ENCODE results near the gene VEZF1. TPM values are rescaled to one million over a fixed set of nuclear protein-coding genes. Genes with fewer than 3 reads are reported as not detected.

Gene VEZF1
- total and polyA plus RNA-seq, 2 donors (not counting 1 experiment from before 2014, with no cell fraction given): 14.7 to 75.9 TPM

DNA sequence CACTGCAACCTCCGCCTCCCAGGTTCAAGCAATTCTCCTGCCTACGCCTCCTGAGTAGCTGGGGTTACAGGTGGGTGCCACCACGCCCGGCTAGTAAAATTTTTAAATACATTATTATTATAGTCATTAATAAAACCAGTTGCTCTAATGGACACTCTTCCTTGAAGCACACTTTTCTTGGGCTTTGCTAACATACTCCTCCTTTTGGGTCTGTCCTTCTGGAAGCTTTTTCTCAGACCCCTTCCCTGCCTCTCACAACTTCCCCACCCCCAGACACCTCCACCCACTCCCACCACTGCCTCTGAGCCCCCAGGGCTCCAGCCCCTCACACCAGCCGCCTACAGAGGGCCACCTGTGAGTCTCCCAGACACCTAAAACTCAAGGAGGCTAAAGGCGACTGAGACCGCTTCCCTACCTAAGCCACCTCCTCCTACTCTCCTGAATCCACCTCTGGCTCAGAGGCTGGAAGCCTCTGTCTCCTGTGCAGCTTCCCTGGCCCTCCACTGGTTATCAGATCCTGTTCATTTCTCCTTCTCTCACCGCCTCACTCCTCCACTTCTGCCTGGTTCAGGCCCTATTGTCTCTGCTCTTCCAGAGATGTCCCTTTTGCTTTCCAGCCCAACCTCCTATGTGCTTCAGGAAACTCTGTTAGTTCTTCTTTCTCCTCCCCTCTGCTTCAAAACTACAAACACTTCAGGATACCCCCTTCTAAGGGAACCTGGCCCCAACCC lies 30.8 kb downstream of the VEZF1 start:
- H3K4me3 Mint-ChIP-seq: no peak overlapping the region
- intact Hi-C loops (cut with micrococcal nuclease): loop anchor here (2.0 kb wide), 1 partner anchor 30 kb away; no protein-coding TSS in a partner anchor
- peaks cover 25% of the 10 kb centered on the region for H3K4me1 Mint-ChIP-seq
- WGBS (ENCODE audit: insufficient coverage): 95% methylated on average over 6 of the region's 8 CpGs
- Histone ChIP-seq H2AFZ (ENCODE audit: insufficient read depth, low read depth, low read length, poor library complexity, severe bottlenecking) (no peak overlapping the region), H3K27ac (ENCODE audit: low read length in 2 of 2) (no peak overlapping the region), H3K4me1 (ENCODE audit: control insufficient read depth in 2 of 2, insufficient read depth in 2 of 2, low read length in 2 of 2) (peaks cover 23 to 24% of the 10 kb centered on the region in 2 donors), H3K4me3 (ENCODE audit: control extremely low read depth in 1 of 5, extremely low read depth in 1 of 5, insufficient read depth in 1 of 5, low read depth in 2 of 5, low read length in 4 of 5) (no peak overlapping the region), H3K79me2 (ENCODE audit: control insufficient read depth, insufficient read depth, low read length) (no peaks in the 10 kb centered on the region), H3K4me2 (replicated peaks; ENCODE audit: low read depth, low read length, poor library complexity, severe bottlenecking) (no peak overlapping the region), H3K9me3 (ENCODE audit: control extremely low read depth in 1 of 3, control insufficient read depth in 2 of 3, insufficient read depth in 1 of 3, low read length in 2 of 3) (peaks cover 0 to 14% (median 0%) of the 10 kb centered on the region in 3 donors), H3K9ac (ENCODE audit: low read length) (no peak overlapping the region), H3K27me3 (replicated peaks in 1 of 4; ENCODE audit: control extremely low read depth in 1 of 4, control insufficient read depth in 3 of 4, insufficient read depth in 4 of 4, low read length in 3 of 4) (peaks cover 0 to 77% (median 41%) of the 10 kb centered on the region in 4 experiments), H3K36me3 (replicated peaks in 1 of 2; ENCODE audit: control extremely low read depth in 1 of 2, control insufficient read depth in 1 of 2, extremely low read depth in 1 of 2, insufficient read depth in 2 of 2, low read length in 1 of 2) (no peaks in the 10 kb centered on the region), H4K20me1 (ENCODE audit: control insufficient read depth, insufficient read depth, low read length, poor library complexity, severe bottlenecking) (peaks cover 17% of the 10 kb centered on the region)
- no peak for ATAC-seq (ENCODE audit: low read depth)
- POLR2A ChIA-PET: no interaction called here
- CTCF ChIA-PET: interaction anchor here (0.7 to 1.5 kb wide), 2 partner anchors 36 to 55 kb away, joined by 3 read pairs; no protein-coding TSS in a partner anchor
- DNase-seq: no peak
- H3K27ac Mint-ChIP-seq: no peak overlapping the region
- no peaks in the 10 kb centered on the region for H3K9me3 Mint-ChIP-seq (ENCODE audit: insufficient read depth)
- peaks cover 66% of the 10 kb centered on the region for H3K27me3 Mint-ChIP-seq
- no peak for TF ChIP-seq EZH2 (IDR thresholded peaks at IDR 0.05; ENCODE audit: borderline replicate concordance, insufficient read depth, low read depth, low read length, poor library complexity, severe bottlenecking)
- TF ChIP-seq, protein P1, sequence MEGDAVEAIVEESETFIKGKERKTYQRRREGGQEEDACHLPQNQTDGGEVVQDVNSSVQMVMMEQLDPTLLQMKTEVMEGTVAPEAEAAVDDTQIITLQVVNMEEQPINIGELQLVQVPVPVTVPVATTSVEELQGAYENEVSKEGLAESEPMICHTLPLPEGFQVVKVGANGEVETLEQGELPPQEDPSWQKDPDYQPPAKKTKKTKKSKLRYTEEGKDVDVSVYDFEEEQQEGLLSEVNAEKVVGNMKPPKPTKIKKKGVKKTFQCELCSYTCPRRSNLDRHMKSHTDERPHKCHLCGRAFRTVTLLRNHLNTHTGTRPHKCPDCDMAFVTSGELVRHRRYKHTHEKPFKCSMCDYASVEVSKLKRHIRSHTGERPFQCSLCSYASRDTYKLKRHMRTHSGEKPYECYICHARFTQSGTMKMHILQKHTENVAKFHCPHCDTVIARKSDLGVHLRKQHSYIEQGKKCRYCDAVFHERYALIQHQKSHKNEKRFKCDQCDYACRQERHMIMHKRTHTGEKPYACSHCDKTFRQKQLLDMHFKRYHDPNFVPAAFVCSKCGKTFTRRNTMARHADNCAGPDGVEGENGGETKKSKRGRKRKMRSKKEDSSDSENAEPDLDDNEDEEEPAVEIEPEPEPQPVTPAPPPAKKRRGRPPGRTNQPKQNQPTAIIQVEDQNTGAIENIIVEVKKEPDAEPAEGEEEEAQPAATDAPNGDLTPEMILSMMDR (IDR thresholded peaks at IDR 0.05): no peak

All from B cell (primary cell).